NOMO-1 (cell line): ENCODE measurements around the gene ZNF648.
A peak's percentile ranks its signal among the peaks of the same experiment; 100 is the strongest.
"Not testable (repeated sequence)": the region's sequence is repeated elsewhere in the genome, so short reads cannot be mapped to it uniquely, and the experiment has no call there.

ENCODE experiments used
- DNase-seq, 2 experiments: peaks; one replicate each; lab custom pipeline; 2025; ENCODE audit not compliant: unreplicated experiment in 2 of 2; lab: John Stamatoyannopoulos, UW

The ZNF648 gene

DNA sequence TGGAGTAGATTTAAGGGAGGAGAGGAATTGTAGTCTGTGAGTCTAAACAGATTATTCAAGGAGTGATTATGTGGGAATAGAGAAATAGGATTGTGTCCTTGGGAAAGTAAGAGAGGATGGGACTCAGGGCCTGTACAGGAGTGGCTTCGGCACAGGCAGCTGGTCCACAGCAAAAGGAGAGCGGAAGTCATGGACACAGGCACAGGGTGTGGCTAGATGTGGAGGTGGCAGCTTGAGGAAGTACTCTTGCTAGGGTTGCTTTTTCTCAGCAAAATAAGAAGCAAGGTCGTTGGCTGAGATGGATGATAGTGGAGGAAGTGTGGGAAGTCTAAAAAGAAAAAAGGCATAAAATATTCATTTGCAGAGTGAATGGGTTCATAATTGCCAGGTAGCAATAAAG, 18.5 kb upstream of the ZNF648 start:
- DNase-seq, result peak in 1 of 2 experiments; percentile 1

DNA sequence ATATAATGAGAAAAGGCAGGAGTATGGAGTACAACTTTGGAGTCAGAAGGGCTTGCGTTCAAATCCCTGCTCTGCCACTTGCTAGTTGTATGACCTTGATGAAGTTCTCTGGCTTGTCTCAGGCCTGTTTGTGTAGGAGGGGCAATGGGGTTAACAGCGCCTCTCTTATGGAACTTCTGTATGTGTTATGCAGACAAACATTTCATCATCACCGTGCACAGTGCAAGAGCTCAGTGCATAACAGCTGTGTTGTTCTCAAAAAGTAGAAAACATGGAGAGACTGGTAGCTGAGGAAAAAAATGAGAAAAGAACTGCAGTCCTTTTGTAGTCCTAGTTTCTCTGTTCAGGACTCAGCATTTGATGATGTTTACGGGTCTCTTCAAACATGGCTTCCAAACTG, 10.4 kb upstream of the ZNF648 start:
- no peak for DNase-seq

- DNase-seq, result peak; percentile 10 to 25
Observed at GRCh38 chr1:182069028-182069466, 7.5 kb upstream of the ZNF648 start.

DNA sequence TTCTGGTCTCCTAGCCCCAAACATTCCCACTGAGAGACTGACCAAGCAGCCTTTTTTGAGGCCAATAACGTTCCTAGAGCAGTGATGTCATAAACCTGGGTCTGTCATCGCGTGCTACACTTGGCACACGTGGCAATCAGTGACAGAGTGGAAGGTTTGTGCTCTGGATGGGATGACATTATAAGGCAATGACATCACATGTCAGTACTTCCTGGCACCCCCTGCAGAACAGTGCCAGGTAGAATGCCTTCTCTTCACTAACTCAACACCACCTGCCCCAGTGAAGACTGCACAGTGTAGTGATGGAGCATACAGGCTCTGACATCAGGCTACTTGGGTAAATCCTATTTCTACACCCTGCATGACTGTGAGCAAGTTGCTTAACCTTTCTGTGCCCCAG, 5.4 kb upstream of the ZNF648 start:
- no peak for DNase-seq

DNA sequence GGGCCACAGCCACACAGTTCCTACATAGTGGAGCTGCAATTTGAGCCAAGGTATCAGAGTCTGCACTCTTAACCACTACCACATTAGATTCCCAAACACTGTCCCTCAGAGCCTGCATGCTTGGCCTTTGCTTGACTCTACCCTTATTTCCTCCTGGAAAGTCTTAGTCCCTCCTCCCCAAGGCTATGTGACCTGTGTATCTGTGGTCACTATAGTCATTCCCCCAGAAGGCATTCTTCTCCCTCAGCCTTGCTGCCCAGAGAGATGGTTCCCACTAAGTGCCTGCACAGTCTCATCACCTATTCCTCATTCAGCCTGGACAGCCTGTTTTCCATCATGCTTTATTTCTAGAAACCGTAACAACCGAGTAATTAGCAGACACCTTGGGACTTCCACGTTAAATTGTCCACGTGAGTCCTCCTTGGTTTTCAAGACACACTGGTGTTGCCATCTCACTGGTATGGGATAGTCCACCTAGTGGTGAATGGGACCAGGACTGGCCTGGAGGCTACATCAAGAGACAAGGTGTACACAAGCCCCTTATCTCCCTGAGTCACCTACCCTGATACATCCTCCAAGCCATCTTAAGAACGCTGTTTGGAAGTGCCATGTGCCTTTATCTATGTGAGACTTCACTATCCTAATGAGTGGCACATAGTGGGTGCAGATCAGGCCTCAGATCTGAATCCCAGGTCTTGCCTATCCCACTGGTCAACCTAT, 3.8 kb upstream of the ZNF648 start:
- DNase-seq, result no peak

DNA sequence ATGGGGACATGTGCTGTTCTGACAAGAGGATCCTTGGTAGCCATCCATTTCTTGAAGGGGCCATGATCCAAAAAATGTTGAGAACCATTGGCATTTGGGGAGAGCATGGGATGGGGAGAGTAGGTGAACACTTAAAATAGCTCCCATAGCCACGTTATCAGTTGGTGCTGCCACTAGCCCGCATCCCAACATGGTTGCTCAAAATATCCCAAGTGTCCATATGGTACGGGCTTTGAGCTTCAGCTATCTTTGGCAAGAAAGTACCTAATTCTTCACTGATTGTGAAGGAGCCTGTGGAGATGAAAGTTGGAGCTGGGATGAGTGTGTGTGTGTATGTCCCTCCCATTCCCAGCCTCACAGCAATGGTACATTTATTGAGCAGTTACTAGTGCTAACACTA, 3.1 kb upstream of the ZNF648 start:
- DNase-seq, result no peak

DNA sequence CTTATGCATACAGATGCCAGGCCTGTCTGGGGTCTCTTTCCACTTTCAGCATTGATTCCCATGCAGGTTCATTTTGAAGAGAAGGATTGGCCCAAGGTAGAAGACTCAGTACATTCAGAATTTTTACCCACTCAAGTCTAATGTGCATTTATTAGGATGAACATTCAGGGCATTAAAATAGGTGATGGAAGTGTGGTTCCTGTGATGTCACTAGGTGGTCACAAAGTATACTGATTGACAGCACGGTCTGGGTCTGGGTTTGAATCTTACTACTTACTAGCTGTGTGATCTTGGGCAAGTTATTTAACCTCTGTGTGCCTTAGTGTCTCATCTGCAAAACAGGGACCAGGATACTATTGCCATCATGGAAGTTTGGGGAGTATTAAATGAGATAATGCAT, 711 bp upstream of the ZNF648 start:
- DNase-seq, result no peak

DNA sequence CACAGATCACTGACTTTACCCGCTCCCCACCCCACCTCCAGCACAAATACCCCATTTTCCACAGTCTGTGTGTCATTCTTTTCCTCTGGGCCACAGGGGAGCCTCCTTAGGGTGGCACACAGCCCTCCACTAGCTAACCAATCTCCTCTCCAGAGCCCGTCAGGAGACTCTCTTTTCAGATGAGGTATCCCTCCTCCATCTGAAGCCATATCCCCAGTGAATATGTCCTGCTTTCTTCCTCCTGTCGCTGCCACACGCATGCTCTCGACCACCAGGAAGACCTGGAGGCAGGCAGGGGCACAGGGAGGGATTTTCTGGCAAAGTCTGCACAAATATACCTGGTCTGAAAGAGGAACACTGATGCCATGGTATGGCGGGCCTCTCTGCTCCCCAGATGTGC, 635 bp downstream of the ZNF648 start:
- DNase-seq, result no peak

GRCh38 chr1:182059936-182060335, 1.6 kb downstream of the ZNF648 start:
- DNase-seq, result no peak

- DNase-seq, result no peak
Observed at GRCh38 chr1:182056601-182057366, 4.7 kb downstream of the ZNF648 start.

DNA sequence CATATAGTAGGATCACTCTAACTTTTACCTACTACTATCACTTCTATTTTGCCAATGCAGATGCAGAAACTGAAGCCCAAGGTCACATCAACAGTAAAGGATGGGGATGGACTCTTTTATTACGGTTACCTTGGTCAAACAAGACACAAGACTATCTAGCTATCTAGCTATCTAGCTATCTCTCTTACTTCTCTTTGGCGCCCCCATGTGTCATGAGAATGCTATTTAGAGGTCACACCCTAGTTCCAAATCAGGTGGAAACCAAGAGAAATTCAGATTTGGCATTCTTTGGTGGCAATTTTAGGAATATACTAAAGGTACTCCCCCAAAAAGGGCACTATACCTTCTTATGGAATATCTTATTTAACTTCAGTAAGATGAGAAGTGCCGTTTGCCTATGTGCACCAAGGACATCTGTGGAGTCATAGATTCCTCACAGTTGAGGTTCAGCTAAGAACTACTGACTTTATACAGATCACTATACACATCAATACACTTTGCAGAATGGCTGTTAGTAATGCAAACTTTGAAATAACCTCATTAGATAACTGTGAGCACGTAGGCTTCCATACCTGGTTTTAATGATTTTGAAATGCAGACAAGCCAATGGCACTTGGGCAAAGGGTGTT, 6.7 kb downstream of the ZNF648 start:
- peak in 1 of 2 experiments; percentile 59 for DNase-seq

DNA sequence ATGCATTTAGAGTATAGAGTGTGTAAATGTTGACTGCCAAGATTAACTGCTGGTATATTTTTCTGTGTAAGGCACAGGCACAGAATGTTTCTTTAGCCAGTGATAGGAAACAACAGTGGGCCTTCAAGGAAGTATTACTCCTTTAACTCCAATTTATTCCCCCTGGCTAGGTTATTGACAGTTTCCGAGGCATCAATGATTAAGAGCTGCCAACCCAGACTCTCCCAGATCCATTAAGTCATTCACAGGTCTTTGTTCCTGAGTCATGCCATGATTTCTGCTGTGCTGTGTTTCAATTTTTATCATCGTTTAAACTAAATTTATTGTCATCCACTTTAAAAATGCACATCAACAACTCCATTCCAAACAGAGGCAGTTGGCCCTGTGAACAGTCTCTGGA, 9.2 kb downstream of the ZNF648 start:
- no peak for DNase-seq

DNA sequence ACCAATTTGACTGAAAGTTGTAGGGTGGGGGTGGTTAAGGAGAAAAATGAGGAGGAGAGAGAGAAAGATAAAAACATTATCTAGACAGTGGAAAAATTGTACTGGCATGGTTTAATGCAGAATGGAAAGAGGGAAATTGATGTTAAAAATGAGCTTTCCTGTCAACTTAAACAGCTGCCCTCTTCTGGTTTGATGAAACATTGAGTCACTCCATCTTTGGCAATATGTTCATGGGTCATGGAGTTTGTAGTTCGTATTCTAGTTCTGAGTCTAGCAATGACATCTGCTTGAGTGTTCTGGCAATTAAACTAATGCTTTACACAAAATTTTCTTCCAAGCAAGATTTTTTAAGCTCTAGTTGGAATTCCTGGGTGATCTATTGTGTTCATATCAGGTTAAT, 9.6 kb downstream of the ZNF648 start:
- peak in 1 of 2 experiments; percentile 21 for DNase-seq

DNA sequence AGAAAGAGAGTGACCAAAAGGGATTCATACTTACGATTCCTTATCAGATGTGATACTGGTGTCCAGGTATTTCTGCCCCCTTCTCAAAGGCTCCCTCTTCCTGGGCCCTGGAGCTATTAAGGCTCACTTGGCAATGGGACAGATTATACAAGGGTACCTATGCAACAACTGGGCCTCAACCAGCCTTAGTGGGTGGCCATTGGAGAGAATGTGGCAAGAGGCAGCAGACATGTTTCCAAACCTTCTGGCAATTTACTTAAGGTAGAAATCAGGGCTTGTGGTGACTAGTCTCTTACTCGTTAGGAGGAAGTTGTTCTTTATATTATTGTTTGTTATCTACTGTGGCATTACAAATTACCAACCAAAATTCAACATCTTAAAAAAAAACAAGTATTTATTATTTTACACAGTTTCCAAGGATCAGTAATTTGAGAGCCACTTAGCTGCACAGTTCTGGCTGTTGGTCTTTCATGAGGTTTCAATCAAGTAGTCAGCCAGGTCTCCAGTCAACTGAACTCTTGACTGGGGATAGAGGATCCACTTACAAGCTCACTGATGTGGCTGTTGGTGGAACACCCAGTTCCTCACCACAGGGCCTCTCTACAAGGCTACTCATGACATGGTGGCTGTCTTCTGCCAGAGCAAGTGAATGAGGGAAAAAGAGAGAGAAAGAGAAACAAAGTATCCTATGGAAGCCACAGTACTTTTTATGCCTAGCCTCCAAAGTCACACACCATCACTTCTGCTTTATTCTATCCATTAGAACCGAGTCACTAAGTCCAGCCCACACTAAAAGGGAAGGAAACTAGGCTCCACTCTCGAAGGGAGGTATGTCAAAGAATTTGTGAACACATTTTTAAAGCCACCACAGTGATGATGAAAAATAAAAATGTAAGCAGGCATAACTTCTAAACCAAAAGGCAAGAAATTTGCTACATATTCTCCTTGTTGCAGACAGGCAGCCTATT, 10.7 kb downstream of the ZNF648 start:
- DNase-seq, result peak; percentile 57 to 61

DNA sequence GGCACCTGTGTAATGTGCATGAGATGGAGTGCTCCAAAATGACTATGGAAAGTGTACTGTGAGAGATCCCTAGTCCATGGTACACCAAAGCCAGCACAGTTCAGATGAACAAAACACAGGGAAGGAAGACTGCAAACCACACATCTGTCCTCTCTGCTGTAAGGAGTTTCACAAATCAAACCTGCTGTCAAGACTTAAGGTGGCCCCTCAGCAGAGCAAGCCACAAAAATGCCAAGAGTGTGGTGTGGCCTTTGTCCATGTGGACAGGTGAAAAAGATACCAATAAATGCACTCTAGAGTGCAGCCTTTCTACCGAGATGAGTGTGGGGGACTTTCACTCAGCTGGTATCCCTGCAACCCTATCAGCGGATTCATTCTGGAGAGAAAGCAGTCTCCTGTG, 12.9 kb downstream of the ZNF648 start:
- no peak for DNase-seq

- no peak for DNase-seq
Observed at GRCh38 chr1:182046763-182047162, 14.7 kb downstream of the ZNF648 start.

GRCh38 chr1:182045481-182045880, 16.0 kb downstream of the ZNF648 start:
- not testable (repeated sequence) for DNase-seq

GRCh38 chr1:182041615-182042014, 19.9 kb downstream of the ZNF648 start:
- DNase-seq, result peak; percentile 35 to 41

DNA sequence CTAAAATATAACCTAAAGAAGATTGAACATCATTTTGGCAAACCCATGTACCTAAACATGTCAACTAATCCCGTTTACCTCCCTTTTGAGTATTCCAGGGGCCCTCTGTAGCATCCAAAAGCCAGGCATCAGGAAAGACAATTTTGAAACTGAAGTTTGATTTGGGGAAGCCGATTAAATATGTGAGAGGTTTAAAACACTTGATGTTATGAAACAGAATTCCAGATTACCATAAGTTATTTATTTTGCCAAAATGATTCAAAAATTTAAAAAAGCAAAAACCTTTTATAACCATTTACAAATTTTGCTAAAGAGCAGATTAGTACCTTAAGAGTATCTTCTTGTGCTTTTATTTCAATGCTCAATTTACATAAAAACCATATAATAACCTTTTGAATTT, 23.3 kb downstream of the ZNF648 start:
- DNase-seq, result no peak

- no peak for DNase-seq
Observed at GRCh38 chr1:182035097-182035770, 26.3 kb downstream of the ZNF648 start.
